Stimulated activated memory B cell treated with anti-CD40 and anti-IgM and Interleukin-4, amounts not matched to agents 10 μg/mL and 1 μg/mL and 100 μg/mL, for 72 hours (primary cell): Measurements from ENCODE around the gene KLHL6.
"Not testable (repeated sequence)": the region's sequence is repeated elsewhere in the genome, so short reads cannot be mapped to it uniquely, and the experiment has no call there.

Experiments
- ATAC-seq: fragments of 150-1000 bp; cut with Tn5 transposase; 2 replicates; pipeline ENCODE4 v1.10.0; 2021
- H3K27ac Mint-ChIP-seq: one replicate; pipeline ENCODE4 v1.8.0; 2022; ENCODE audit warnings: mild to moderate bottlenecking, mixed read lengths
- H3K27me3 Mint-ChIP-seq: one replicate; pipeline ENCODE4 v1.8.0; 2022; ENCODE audit warnings: mixed read lengths
- H3K36me3 Mint-ChIP-seq: one replicate; pipeline ENCODE4 v1.8.0; 2022; ENCODE audit warnings: mixed read lengths
- H3K4me1 Mint-ChIP-seq: one replicate; pipeline ENCODE4 v1.8.0; 2022; ENCODE audit warnings: mixed read lengths
- H3K4me3 Mint-ChIP-seq: one replicate; pipeline ENCODE4 v1.8.0; 2022; ENCODE audit warnings: mild to moderate bottlenecking, moderate library complexity, mixed read lengths
- H3K9me3 Mint-ChIP-seq: one replicate; pipeline ENCODE4 v1.8.0; 2022; ENCODE audit warnings: mixed read lengths

The KLHL6 gene

DNA sequence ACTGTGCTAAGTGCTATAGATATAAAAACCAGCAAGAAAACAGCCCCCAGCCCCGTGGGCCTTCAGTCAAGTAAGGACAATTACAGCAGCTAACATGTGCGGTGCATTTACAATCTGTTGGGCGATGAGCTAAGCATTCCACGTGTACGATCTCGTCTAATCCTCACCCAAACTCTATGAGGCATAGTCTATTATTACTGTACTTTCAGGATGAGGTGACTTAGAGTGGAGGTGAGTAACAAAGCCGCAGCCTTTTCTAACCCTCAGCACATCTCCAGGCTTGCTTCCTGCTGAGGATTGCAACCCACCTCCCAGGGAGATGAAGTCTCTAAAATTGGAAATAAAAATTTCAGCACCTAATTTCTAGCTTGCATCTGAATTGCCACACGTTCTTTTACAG, 73.9 kb downstream of the KLHL6 start:
- no peaks in the 10 kb centered on the region for H3K27me3 Mint-ChIP-seq

GRCh38 chr3:183478501-183478900, 77.0 kb downstream of the KLHL6 start:
- peaks cover 14% of the 10 kb centered on the region for H3K4me1 Mint-ChIP-seq
- no peak overlapping the region for H3K27ac Mint-ChIP-seq

More for the DNA sequence above, 73.9 kb downstream of the KLHL6 start:
- H3K4me3 Mint-ChIP-seq: no peak overlapping the region
- peaks cover 37% of the 10 kb centered on the region for H3K4me1 Mint-ChIP-seq
- H3K36me3 Mint-ChIP-seq: no peaks in the 10 kb centered on the region
- no peaks in the 10 kb centered on the region for H3K9me3 Mint-ChIP-seq
- ATAC-seq: no peak
- no peak overlapping the region for H3K27ac Mint-ChIP-seq

GRCh38 chr3:183477801-183478456, 77.6 kb downstream of the KLHL6 start:
- Mint-ChIP-seq H3K9me3 (no peaks in the 10 kb centered on the region), H3K4me1 (peaks cover 8% of the 10 kb centered on the region), H3K4me3 (no peak overlapping the region), H3K36me3 (no peaks in the 10 kb centered on the region), H3K27ac (no peak overlapping the region), H3K27me3 (no peaks in the 10 kb centered on the region)
- no peak for ATAC-seq

More at GRCh38 chr3:183478501-183478900, 77.0 kb downstream of the KLHL6 start:
- Mint-ChIP-seq H3K4me3 (no peak overlapping the region), H3K9me3 (no peaks in the 10 kb centered on the region), H3K27me3 (no peaks in the 10 kb centered on the region), H3K36me3 (no peaks in the 10 kb centered on the region)
- no peak for ATAC-seq

GRCh38 chr3:183475764-183476162, 79.7 kb downstream of the KLHL6 start:
- H3K4me1 Mint-ChIP-seq, H3K36me3 Mint-ChIP-seq, H3K9me3 Mint-ChIP-seq, ATAC-seq, H3K4me3 Mint-ChIP-seq, H3K27me3 Mint-ChIP-seq: not testable (repeated sequence)
- peak overlapping the region; percentile 12 for H3K27ac Mint-ChIP-seq

GRCh38 chr3:183475016-183475763, 80.3 kb downstream of the KLHL6 start:
- no peaks in the 10 kb centered on the region for H3K36me3 Mint-ChIP-seq
- no peaks in the 10 kb centered on the region for H3K27me3 Mint-ChIP-seq
- no peak for ATAC-seq
- no peak overlapping the region for H3K4me3 Mint-ChIP-seq
- no peaks in the 10 kb centered on the region for H3K9me3 Mint-ChIP-seq
- peaks cover 5% of the 10 kb centered on the region for H3K4me1 Mint-ChIP-seq
- peak overlapping the region; percentile 12 for H3K27ac Mint-ChIP-seq

- Mint-ChIP-seq H3K4me1 (peaks cover 7% of the 10 kb centered on the region), H3K36me3 (no peaks in the 10 kb centered on the region), H3K4me3 (no peak overlapping the region), H3K27me3 (no peaks in the 10 kb centered on the region), H3K27ac (no peak overlapping the region), H3K9me3 (no peaks in the 10 kb centered on the region)
- ATAC-seq: no peak
Measured at GRCh38 chr3:183473969-183474368, 81.5 kb downstream of the KLHL6 start.

DNA sequence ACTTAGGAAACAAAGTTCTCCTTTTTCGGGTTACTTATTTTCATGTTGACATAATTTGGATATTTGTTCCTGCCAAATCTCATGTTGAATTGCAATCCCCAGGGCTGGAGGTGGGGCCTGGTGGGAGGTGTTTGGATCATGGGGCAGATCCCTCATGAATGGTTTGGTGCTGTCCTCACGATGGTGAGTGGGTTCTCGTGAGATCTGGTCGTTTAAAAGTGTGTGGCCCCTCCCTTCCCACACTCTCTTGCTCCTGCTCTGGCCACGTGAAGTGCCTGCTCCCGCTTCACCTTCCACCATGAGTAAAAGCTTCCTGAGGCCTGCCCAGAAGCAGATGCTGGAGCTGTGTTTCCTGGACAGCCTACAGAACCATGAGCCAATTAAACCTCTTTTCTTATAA, 83.4 kb downstream of the KLHL6 start:
- Mint-ChIP-seq H3K36me3 (no peaks in the 10 kb centered on the region), H3K27ac (no peak overlapping the region), H3K4me1 (peaks cover 8% of the 10 kb centered on the region), H3K4me3 (no peak overlapping the region), H3K27me3 (no peaks in the 10 kb centered on the region), H3K9me3 (no peaks in the 10 kb centered on the region)
- no peak for ATAC-seq

DNA sequence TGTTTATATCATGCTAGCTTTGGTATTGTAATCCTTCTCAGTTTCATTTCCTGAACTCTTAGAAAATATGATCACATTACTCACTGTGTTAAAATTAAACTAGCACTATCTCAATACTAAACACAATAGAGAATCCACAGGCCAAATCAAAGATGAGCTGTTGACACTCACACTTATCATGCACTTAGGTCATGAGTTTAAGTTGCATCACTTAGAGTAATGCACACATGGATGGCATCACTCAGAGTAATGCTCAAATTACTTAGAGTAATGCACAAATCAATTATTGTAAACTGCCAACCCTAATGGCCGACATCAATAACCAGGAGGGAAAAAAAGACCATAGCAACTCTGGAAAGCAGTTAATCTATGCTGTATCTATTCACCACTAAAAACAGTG, 87.1 kb downstream of the KLHL6 start:
- no peak overlapping the region for H3K27ac Mint-ChIP-seq
- H3K4me1 Mint-ChIP-seq: peaks cover 8% of the 10 kb centered on the region
- no peaks in the 10 kb centered on the region for H3K27me3 Mint-ChIP-seq
- no peaks in the 10 kb centered on the region for H3K36me3 Mint-ChIP-seq
- no peak for ATAC-seq
- H3K9me3 Mint-ChIP-seq: no peaks in the 10 kb centered on the region
- no peak overlapping the region for H3K4me3 Mint-ChIP-seq

GRCh38 chr3:183466575-183466974, 88.9 kb downstream of the KLHL6 start:
- no peaks in the 10 kb centered on the region for H3K36me3 Mint-ChIP-seq
- H3K27me3 Mint-ChIP-seq: no peaks in the 10 kb centered on the region
- H3K9me3 Mint-ChIP-seq: no peaks in the 10 kb centered on the region
- peaks cover 8% of the 10 kb centered on the region for H3K4me1 Mint-ChIP-seq
- H3K27ac Mint-ChIP-seq: no peak overlapping the region
- H3K4me3 Mint-ChIP-seq: no peak overlapping the region
- no peak for ATAC-seq

- H3K9me3 Mint-ChIP-seq, H3K36me3 Mint-ChIP-seq, H3K27ac Mint-ChIP-seq, H3K27me3 Mint-ChIP-seq, ATAC-seq, H3K4me3 Mint-ChIP-seq: not testable (repeated sequence)
- peaks cover 13% of the 10 kb centered on the region for H3K4me1 Mint-ChIP-seq
Measured at GRCh38 chr3:183465710-183466109, 89.8 kb downstream of the KLHL6 start.

DNA sequence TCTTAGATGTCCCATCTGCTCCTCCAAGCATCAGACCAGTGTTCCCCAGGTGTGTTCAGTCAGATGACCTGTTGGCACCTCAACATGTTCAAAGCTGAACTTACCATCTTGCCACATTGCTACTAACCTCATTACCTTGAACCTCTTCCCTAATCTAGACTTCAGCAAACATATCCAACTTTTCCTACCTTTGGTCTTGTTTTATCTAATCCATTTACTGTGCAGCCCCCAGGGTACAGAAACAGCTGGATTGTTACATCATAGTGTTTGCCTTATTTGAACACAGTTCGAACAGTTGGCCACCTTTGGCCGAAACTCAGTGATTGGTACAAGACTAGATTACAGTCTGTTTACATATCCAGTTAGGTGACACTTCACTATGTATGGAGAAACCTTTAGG, 91.0 kb downstream of the KLHL6 start:
- H3K27ac Mint-ChIP-seq: no peak overlapping the region
- ATAC-seq: no peak
- peaks cover 17% of the 10 kb centered on the region for H3K4me1 Mint-ChIP-seq
- H3K4me3 Mint-ChIP-seq: no peak overlapping the region
- no peaks in the 10 kb centered on the region for H3K27me3 Mint-ChIP-seq
- H3K36me3 Mint-ChIP-seq: peaks cover 10% of the 10 kb centered on the region
- peaks cover 8% of the 10 kb centered on the region for H3K9me3 Mint-ChIP-seq

GRCh38 chr3:183460081-183461055, 95.1 kb downstream of the KLHL6 start:
- Mint-ChIP-seq H3K27ac (peak overlapping the region; percentile 50), H3K36me3 (peaks cover 11% of the 10 kb centered on the region)

GRCh38 chr3:183455089-183455488, 100.4 kb downstream of the KLHL6 start:
- Mint-ChIP-seq H3K27ac (no peak overlapping the region), H3K36me3 (peaks cover 25% of the 10 kb centered on the region), H3K4me3 (no peak overlapping the region), H3K4me1 (peaks cover under 1% of the 10 kb centered on the region), H3K9me3 (peaks cover 2% of the 10 kb centered on the region), H3K27me3 (no peaks in the 10 kb centered on the region)
- ATAC-seq: no peak

More at GRCh38 chr3:183460081-183461055, 95.1 kb downstream of the KLHL6 start:
- H3K4me1 Mint-ChIP-seq: peaks cover 11% of the 10 kb centered on the region
- peak; percentile 63 for ATAC-seq
- H3K27me3 Mint-ChIP-seq: no peaks in the 10 kb centered on the region
- H3K4me3 Mint-ChIP-seq: no peak overlapping the region
- peaks cover 8% of the 10 kb centered on the region for H3K9me3 Mint-ChIP-seq

GRCh38 chr3:183454064-183454463, 101.4 kb downstream of the KLHL6 start:
- ATAC-seq: no peak
- peaks cover 22% of the 10 kb centered on the region for H3K36me3 Mint-ChIP-seq
- no peaks in the 10 kb centered on the region for H3K9me3 Mint-ChIP-seq
- no peaks in the 10 kb centered on the region for H3K4me1 Mint-ChIP-seq
- H3K27ac Mint-ChIP-seq: no peak overlapping the region
- no peaks in the 10 kb centered on the region for H3K27me3 Mint-ChIP-seq
- no peak overlapping the region for H3K4me3 Mint-ChIP-seq

DNA sequence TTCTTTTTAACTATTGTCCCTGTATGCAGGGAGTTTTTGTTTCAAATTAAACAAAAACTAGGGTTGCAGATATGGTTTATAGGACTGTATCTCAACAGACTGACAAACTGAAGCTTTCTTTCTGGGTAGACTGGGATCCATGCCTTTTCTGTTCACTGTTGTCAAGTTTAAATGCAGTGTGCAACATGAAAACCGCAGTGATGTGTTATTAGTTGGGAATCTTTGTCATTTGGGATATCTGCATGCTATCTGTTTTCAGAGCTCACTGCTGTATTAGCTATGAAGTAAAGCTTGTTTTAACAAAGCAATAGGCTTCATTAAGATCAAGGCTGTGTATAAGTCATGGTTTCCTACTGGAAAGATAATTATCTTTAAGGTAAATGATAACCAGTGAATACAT, 105.7 kb downstream of the KLHL6 start:
- no peak overlapping the region for H3K4me3 Mint-ChIP-seq
- no peak overlapping the region for H3K27ac Mint-ChIP-seq
- no peak for ATAC-seq

More for the DNA sequence above, 105.7 kb downstream of the KLHL6 start:
- Mint-ChIP-seq H3K9me3 (no peaks in the 10 kb centered on the region), H3K4me1 (peaks cover 22% of the 10 kb centered on the region), H3K27me3 (no peaks in the 10 kb centered on the region), H3K36me3 (peaks cover 15% of the 10 kb centered on the region)
